ENCODE results near the gene FGB. TPM values are rescaled to one million over a fixed set of nuclear protein-coding genes. Genes with fewer than 3 reads are reported as not detected.
A peak's percentile ranks its signal among the peaks of the same experiment; 100 is the strongest.

Gene FGB
- total RNA-seq, 1 donor from 2014 or later: 0.51 TPM

GRCh38 chr4:154611833-154612232 lies 49.0 kb downstream of the FGB start:
- intact Hi-C loops (cut with DNase I): no loop called here
- ATAC-seq (ENCODE audit: poor library complexity) (no peak), DNase-seq (no peak)

- no peak for DNase-seq
- intact Hi-C loops (cut with DNase I): no loop called here
- no peak for ATAC-seq (ENCODE audit: poor library complexity)
These were observed 49.9 kb downstream of the FGB start, which contains the start of gene FGG for GRCh38 chr4:154612472-154613414. FGG (minus strand) TSS chr4:154612656; CDS start chr4:154612609, 47 bp downstream.

- ATAC-seq (ENCODE audit: poor library complexity) (no peak), DNase-seq (no peak)
- intact Hi-C loops (cut with DNase I): no loop called here
These were observed 51.5 kb downstream of the FGB start for GRCh38 chr4:154614306-154614705.

GRCh38 chr4:154615211-154615610 lies 52.4 kb downstream of the FGB start:
- DNase-seq: no peak
- no peak for ATAC-seq (ENCODE audit: poor library complexity)
- intact Hi-C loops (cut with DNase I): loop anchor here (5.0 kb wide), 1 partner anchor 63 kb away; the partner anchor contains the start of gene PLRG1

GRCh38 chr4:154616287-154616686 lies 53.5 kb downstream of the FGB start:
- intact Hi-C loops (cut with DNase I): loop anchor here (5.0 kb wide), 1 partner anchor 64 kb away; the partner anchor contains the start of gene PLRG1
- no peak for DNase-seq

GRCh38 chr4:154616731-154617130 lies 53.9 kb downstream of the FGB start:
- intact Hi-C loops (cut with DNase I): loop anchor here (5.0 kb wide), 1 partner anchor 64 kb away; the partner anchor contains the start of gene PLRG1
- ATAC-seq (ENCODE audit: poor library complexity) (no peak), DNase-seq (no peak)

More at GRCh38 chr4:154616287-154616686, 53.5 kb downstream of the FGB start:
- no peak for ATAC-seq (ENCODE audit: poor library complexity)

- intact Hi-C loops (cut with DNase I): loop anchor here (5.0 kb wide), 1 partner anchor 66 kb away; the partner anchor contains the start of gene PLRG1
- ATAC-seq (ENCODE audit: poor library complexity) (no peak), DNase-seq (no peak)
These were observed 55.1 kb downstream of the FGB start for GRCh38 chr4:154617820-154618317.

GRCh38 chr4:154618708-154619315 lies 56.0 kb downstream of the FGB start:
- peak; percentile 42 for DNase-seq
- intact Hi-C loops (cut with DNase I): loop anchor here (5.0 kb wide), 1 partner anchor 67 kb away; the partner anchor contains the start of gene PLRG1

GRCh38 chr4:154620111-154620510 lies 57.3 kb downstream of the FGB start:
- ATAC-seq (ENCODE audit: poor library complexity) (no peak), DNase-seq (no peak)
- intact Hi-C loops (cut with DNase I): no loop called here

More at GRCh38 chr4:154618708-154619315, 56.0 kb downstream of the FGB start:
- ATAC-seq (ENCODE audit: poor library complexity): no peak

Other genes with a start within 250 kb of the FGB start
- not detected for gene DCHS2, start 71.2 kb upstream of the FGB start, total RNA-seq
- 35.9 TPM for gene PLRG1, start 12.6 kb upstream of the FGB start, total RNA-seq
- 0.46 TPM for gene FGA, start 27.7 kb downstream of the FGB start, total RNA-seq
- gene FGG, start 49.6 kb downstream of the FGB start, total RNA-seq: not detected
- not detected for gene LRAT, start 181.0 kb downstream of the FGB start, total RNA-seq
- gene RBM46, start 218.3 kb downstream of the FGB start, total RNA-seq: not detected